Measurements from ENCODE around the gene PAFAH1B2.

PAFAH1B2 gene

DNA sequence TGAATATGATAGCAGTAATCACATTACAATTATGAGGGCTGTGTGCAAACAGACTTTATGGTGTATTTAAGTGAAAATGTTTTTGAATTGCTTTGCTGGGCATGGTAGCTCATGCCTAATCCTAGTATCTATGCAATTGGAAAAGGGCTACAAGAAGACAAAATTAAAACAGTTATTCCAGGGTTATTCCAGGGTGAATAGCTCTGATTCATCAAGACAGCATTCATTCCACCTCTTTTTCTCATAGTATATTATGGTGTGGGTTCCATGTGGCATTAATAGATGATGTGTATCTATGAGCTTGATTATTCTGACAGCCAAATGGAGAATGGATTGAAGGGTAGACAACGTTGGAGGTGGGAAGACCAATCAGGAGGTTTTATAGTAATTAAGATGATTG, 22.4 kb downstream of the PAFAH1B2 start:
- Histone ChIP-seq H3K4me3 (ENCODE audit: insufficient read depth, low read length, poor library complexity, severe bottlenecking) (no peak overlapping the region), H3K36me3 (ENCODE audit: low read length) (peaks cover 38% of the 10 kb centered on the region; the same call in 1 of the 2 replicates), H3K9me2 (replicated peaks; ENCODE audit: insufficient read depth, low read length) (no peaks in the 10 kb centered on the region), H3K9me3 (ENCODE audit: insufficient read depth, low read length) (no peaks in the 10 kb centered on the region), H3K4me2 (ENCODE audit: low read depth, low read length, poor library complexity, severe bottlenecking) (no peak overlapping the region), H2AFZ (ENCODE audit: low read depth, low read length, severe bottlenecking) (no peak overlapping the region), H3K27ac (ENCODE audit: low read depth, low read length) (no peak overlapping the region), H4K20me1 (ENCODE audit: low read depth, low read length) (no peaks in the 10 kb centered on the region), H3F3A (ENCODE audit: insufficient read depth) (no peaks in the 10 kb centered on the region), H3K27me3 (ENCODE audit: low read length) (no peaks in the 10 kb centered on the region), H3K79me2 (ENCODE audit: insufficient read depth, low read length) (0 out of 2 replicates have a peak, but pooled peaks cover 3% of the 10 kb centered on the region), H3K9ac (ENCODE audit: low read length) (no peak overlapping the region)
- no peak for TF ChIP-seq EZH2phosphoT487 (conservative IDR thresholded peaks at IDR 0.05; ENCODE audit: low read length)
- TF ChIP-seq, protein P1, sequence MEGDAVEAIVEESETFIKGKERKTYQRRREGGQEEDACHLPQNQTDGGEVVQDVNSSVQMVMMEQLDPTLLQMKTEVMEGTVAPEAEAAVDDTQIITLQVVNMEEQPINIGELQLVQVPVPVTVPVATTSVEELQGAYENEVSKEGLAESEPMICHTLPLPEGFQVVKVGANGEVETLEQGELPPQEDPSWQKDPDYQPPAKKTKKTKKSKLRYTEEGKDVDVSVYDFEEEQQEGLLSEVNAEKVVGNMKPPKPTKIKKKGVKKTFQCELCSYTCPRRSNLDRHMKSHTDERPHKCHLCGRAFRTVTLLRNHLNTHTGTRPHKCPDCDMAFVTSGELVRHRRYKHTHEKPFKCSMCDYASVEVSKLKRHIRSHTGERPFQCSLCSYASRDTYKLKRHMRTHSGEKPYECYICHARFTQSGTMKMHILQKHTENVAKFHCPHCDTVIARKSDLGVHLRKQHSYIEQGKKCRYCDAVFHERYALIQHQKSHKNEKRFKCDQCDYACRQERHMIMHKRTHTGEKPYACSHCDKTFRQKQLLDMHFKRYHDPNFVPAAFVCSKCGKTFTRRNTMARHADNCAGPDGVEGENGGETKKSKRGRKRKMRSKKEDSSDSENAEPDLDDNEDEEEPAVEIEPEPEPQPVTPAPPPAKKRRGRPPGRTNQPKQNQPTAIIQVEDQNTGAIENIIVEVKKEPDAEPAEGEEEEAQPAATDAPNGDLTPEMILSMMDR (IDR thresholded peaks at IDR 0.05; ENCODE audit: insufficient read depth, low read length, poor library complexity, severe bottlenecking): no peak

DNA sequence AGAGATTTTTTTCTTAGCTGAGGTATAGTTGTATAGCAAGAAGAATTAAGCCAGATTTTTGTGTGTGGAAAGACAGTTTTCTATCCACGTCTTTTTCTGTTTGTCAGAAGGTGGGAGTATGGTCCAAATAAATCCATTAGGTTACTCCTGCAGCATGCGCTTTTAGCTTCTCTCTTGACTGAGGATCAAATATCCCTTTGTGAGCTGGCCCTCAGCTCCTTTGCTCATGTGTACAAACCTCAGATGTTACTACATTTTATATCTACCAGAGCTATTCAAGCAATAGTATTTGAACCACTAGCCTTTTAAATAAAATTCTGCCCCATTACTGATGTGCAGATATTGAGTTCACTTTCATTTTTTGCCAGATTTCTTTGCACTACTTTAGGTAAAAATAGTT, 25.6 kb downstream of the PAFAH1B2 start:
- Histone ChIP-seq H3F3A (ENCODE audit: insufficient read depth) (no peaks in the 10 kb centered on the region), H3K4me2 (ENCODE audit: low read depth, low read length, poor library complexity, severe bottlenecking) (no peak overlapping the region), H4K20me1 (ENCODE audit: low read depth, low read length) (no peaks in the 10 kb centered on the region), H3K27me3 (ENCODE audit: low read length) (no peaks in the 10 kb centered on the region), H3K9ac (ENCODE audit: low read length) (no peak overlapping the region), H3K9me3 (ENCODE audit: insufficient read depth, low read length) (no peaks in the 10 kb centered on the region), H3K79me2 (ENCODE audit: insufficient read depth, low read length) (no peaks in the 10 kb centered on the region), H3K27ac (ENCODE audit: low read depth, low read length) (no peak overlapping the region), H3K36me3 (ENCODE audit: low read length) (peaks cover 25% of the 10 kb centered on the region; the same call in 1 of the 2 replicates), H3K4me3 (ENCODE audit: insufficient read depth, low read length, poor library complexity, severe bottlenecking) (no peak overlapping the region), H2AFZ (ENCODE audit: low read depth, low read length, severe bottlenecking) (no peak overlapping the region), H3K9me2 (replicated peaks; ENCODE audit: insufficient read depth, low read length) (no peaks in the 10 kb centered on the region)
- no peak for TF ChIP-seq EZH2phosphoT487 (conservative IDR thresholded peaks at IDR 0.05; ENCODE audit: low read length)
- TF ChIP-seq, protein P1 (IDR thresholded peaks at IDR 0.05; ENCODE audit: insufficient read depth, low read length, poor library complexity, severe bottlenecking): no peak

- H3K79me2 ChIP-seq (ENCODE audit: insufficient read depth, low read length): no peaks in the 10 kb centered on the region
- H3K27ac ChIP-seq (ENCODE audit: low read depth, low read length): no peak overlapping the region
- H3K27me3 ChIP-seq (ENCODE audit: low read length): no peaks in the 10 kb centered on the region
- no peaks in the 10 kb centered on the region for H3F3A ChIP-seq (ENCODE audit: insufficient read depth)
- no peak overlapping the region for H3K4me3 ChIP-seq (ENCODE audit: insufficient read depth, low read length, poor library complexity, severe bottlenecking)
- H3K9me3 ChIP-seq (ENCODE audit: insufficient read depth, low read length): no peaks in the 10 kb centered on the region
- H3K9ac ChIP-seq (ENCODE audit: low read length): no peak overlapping the region
- H3K9me2 ChIP-seq (replicated peaks; ENCODE audit: insufficient read depth, low read length): no peaks in the 10 kb centered on the region
- H4K20me1 ChIP-seq (ENCODE audit: low read depth, low read length): no peaks in the 10 kb centered on the region
- no peak for TF ChIP-seq EZH2phosphoT487 (conservative IDR thresholded peaks at IDR 0.05; ENCODE audit: low read length)
- TF ChIP-seq, protein P1 (IDR thresholded peaks at IDR 0.05; ENCODE audit: insufficient read depth, low read length, poor library complexity, severe bottlenecking): no peak
- H3K4me2 ChIP-seq (ENCODE audit: low read depth, low read length, poor library complexity, severe bottlenecking): no peak overlapping the region
- no peak overlapping the region for H2AFZ ChIP-seq (ENCODE audit: low read depth, low read length, severe bottlenecking)
- H3K36me3 ChIP-seq (ENCODE audit: low read length): peaks cover 24% of the 10 kb centered on the region; the same call in 1 of the 2 replicates
These were observed 26.1 kb downstream of the PAFAH1B2 start for GRCh38 chr11:117170210-117170609.

Data from SU-DHL-6 (cell line).